ENCODE data around the gene ORAI3. TPM values are rescaled to one million over a fixed set of nuclear protein-coding genes. Genes with fewer than 3 reads are reported as not detected.

Gene ORAI3
- 33.0 and 35.6 TPM in 2 replicates for total RNA-seq (ENCODE audit: low replicate concordance)

GRCh38 chr16:30948667-30949649 is at the start of gene ORAI3:
Gene ORAI3 (plus strand): TSS chr16:30949068. CDS start chr16:30949290, 222 bp downstream.
- TF ChIP-seq, protein P1, sequence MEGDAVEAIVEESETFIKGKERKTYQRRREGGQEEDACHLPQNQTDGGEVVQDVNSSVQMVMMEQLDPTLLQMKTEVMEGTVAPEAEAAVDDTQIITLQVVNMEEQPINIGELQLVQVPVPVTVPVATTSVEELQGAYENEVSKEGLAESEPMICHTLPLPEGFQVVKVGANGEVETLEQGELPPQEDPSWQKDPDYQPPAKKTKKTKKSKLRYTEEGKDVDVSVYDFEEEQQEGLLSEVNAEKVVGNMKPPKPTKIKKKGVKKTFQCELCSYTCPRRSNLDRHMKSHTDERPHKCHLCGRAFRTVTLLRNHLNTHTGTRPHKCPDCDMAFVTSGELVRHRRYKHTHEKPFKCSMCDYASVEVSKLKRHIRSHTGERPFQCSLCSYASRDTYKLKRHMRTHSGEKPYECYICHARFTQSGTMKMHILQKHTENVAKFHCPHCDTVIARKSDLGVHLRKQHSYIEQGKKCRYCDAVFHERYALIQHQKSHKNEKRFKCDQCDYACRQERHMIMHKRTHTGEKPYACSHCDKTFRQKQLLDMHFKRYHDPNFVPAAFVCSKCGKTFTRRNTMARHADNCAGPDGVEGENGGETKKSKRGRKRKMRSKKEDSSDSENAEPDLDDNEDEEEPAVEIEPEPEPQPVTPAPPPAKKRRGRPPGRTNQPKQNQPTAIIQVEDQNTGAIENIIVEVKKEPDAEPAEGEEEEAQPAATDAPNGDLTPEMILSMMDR (IDR thresholded peaks at IDR 0.05; ENCODE audit: insufficient read depth, low read length), result no peak
- peak; percentile 49 for DNase-seq (ENCODE audit: low read depth)
- peak within 1 kb of the TSS; percentile 88 for H3K4me3 ChIP-seq (ENCODE audit: low read depth, low read length)

DNA sequence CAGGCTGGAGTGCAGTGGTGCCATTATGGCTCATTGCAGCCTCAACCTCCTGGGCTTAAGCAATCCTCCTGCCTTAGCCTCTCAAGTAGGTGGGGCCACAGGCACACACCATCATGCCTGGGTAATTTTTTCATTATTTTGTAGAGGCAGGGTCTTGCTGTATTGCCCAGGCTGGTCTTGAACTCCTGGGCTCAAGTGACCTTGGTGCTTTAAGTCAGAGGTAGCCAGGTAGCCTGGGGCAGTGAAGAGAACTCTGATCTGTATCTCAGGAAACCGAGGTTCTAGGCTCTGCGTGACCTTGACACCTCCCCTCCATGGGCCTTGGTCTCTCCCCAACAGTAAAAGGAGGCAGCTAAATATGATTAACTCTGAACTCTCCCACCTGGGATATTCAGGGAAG is 49.1 kb upstream of the ORAI3 start:
- DNase-seq (ENCODE audit: low read depth), result no peak
- TF ChIP-seq, protein P1 (IDR thresholded peaks at IDR 0.05; ENCODE audit: insufficient read depth, low read length), result no peak
- H3K4me3 ChIP-seq (ENCODE audit: low read depth, low read length), result no peak overlapping the region

GRCh38 chr16:30900588-30900987 is 48.3 kb upstream of the ORAI3 start:
- TF ChIP-seq, protein P1 (IDR thresholded peaks at IDR 0.05; ENCODE audit: insufficient read depth, low read length), result no peak
- DNase-seq (ENCODE audit: low read depth), result no peak
- no peak overlapping the region for H3K4me3 ChIP-seq (ENCODE audit: low read depth, low read length)

- TF ChIP-seq, protein P1 (IDR thresholded peaks at IDR 0.05; ENCODE audit: insufficient read depth, low read length), result no peak
- no peak for DNase-seq (ENCODE audit: low read depth)
- H3K4me3 ChIP-seq (ENCODE audit: low read depth, low read length), result peak overlapping the region; percentile 53
These were observed 47.5 kb upstream of the ORAI3 start for GRCh38 chr16:30901201-30902028.

DNA sequence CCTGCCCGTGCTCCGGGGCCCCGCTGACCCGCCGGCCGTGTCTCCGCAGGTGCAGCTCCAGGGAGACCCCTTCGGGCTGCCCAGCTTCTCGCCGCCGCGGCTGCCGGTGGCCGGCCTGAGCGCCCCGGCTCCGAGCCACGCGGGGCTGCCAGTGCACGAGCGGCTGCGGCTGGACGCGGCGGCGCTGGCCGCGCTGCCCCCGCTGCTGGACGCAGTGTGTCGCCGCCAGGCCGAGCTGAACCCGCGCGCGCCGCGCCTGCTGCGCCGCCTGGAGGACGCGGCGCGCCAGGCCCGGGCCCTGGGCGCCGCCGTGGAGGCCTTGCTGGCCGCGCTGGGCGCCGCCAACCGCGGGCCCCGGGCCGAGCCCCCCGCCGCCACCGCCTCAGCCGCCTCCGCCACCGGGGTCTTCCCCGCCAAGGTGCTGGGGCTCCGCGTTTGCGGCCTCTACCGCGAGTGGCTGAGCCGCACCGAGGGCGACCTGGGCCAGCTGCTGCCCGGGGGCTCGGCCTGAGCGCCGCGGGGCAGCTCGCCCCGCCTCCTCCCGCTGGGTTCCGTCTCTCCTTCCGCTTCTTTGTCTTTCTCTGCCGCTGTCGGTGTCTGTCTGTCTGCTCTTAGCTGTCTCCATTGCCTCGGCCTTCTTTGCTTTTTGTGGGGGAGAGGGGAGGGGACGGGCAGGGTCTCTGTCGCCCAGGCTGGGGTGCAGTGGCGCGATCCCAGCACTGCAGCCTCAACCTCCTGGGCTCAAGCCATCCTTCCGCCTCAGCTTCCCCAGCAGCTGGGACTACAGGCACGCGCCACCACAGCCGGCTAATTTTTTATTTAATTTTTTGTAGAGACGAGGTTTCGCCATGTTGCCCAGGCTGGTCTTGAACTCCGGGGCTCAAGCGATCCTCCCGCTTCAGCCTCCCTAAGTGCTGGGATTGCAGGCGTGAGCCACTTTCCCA is 46.6 kb upstream of the ORAI3 start:
- peak overlapping the region; percentile 61 for H3K4me3 ChIP-seq (ENCODE audit: low read depth, low read length)
- TF ChIP-seq, protein P1 (IDR thresholded peaks at IDR 0.05; ENCODE audit: insufficient read depth, low read length), result peak; percentile 33
- DNase-seq (ENCODE audit: low read depth), result peak; percentile 51

DNA sequence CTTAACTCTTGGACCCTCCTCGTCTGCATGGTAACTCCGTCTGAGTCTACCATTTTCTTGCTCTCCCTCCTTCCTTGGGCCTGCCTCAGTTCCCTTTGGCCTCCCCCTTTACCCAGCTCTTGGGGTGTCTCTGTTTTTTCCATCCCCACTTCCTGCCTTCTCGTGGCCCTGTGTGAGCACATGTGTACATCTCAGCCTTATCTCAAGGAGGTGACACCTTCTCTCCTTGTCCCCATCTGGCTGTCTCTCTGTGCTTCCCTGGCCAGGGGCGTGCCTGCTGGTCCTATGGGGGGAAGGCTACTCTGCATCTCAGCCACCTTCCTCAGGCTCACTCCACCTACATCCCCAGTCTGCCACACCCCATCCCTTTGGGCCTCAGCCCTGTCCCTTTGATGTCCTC is 45.9 kb upstream of the ORAI3 start:
- H3K4me3 ChIP-seq (ENCODE audit: low read depth, low read length), result no peak overlapping the region
- DNase-seq (ENCODE audit: low read depth), result no peak
- TF ChIP-seq, protein P1 (IDR thresholded peaks at IDR 0.05; ENCODE audit: insufficient read depth, low read length), result no peak

Measured in fibroblast of the aortic adventitia (primary cell).